H1 (cell line): ENCODE data around the gene OR51V1. TPM values are rescaled to one million over a fixed set of nuclear protein-coding genes. Genes with fewer than 3 reads are reported as not detected.

Source experiments
- CTCF ChIA-PET: fragments of 300-600 bp; sonication (Branson Sonifier 250); formaldehyde crosslinking; loops from one replicate; lab custom pipeline; 2021; ENCODE audit not compliant: partially characterized antibody; lab: Charles Lee
- POLR2A ChIA-PET: fragments of 300-600 bp; sonication (Branson Sonifier 250); formaldehyde crosslinking; loops from one replicate; lab custom pipeline; 2021; ENCODE audit warnings: inconsistent platforms; ENCODE audit not compliant: partially characterized antibody; lab: Charles Lee
- DNase-seq, 2 experiments: peaks; one replicate each; pipeline versions ENCODE4 v3.0.0 to v3.0.0-alpha.2; 2010 to 2022; ENCODE audit warnings: low spot score in 2 of 2, low read depth in 1 of 2, mixed read lengths in 1 of 2
- FAIRE-seq: peaks from 2 replicates; lab custom pipeline; 2011; peaks lifted over from hg19 to GRCh38; lab: Jason Lieb, UNC
- H2AFZ ChIP-seq: 2 replicates; pipeline ENCODE4 v1.8.1; 2012; ENCODE audit warnings: low read length, inconsistent platforms
- H2AK5ac ChIP-seq: 2 replicates; pipeline ENCODE4 v1.6.1; 2013; ENCODE audit warnings: low read depth, low read length
- H2BK120ac ChIP-seq: replicated peaks from 2 replicates; pipeline ENCODE3; 2013; ENCODE audit warnings: low read depth, low read length, inconsistent platforms
- H2BK12ac ChIP-seq: 2 replicates; pipeline ENCODE4 v1.6.1; 2013; ENCODE audit warnings: low read depth, low read length
- H2BK15ac ChIP-seq: 2 replicates; pipeline ENCODE4 v1.6.1; 2013; ENCODE audit warnings: low read length
- H2BK20ac ChIP-seq: 2 replicates; pipeline ENCODE4 v1.6.1; 2013; ENCODE audit warnings: low read length
- H2BK5ac ChIP-seq: 2 replicates; pipeline ENCODE4 v1.6.1; 2013; ENCODE audit warnings: low read depth, low read length
- H3K14ac ChIP-seq: 2 replicates; pipeline ENCODE4 v1.6.1; 2013; ENCODE audit warnings: inconsistent platforms; ENCODE audit not compliant: insufficient read length
- H3K18ac ChIP-seq: 2 replicates; pipeline ENCODE4 v1.6.1; 2013; ENCODE audit warnings: low read length; ENCODE audit errors: extremely low read depth
- H3K23ac ChIP-seq: 2 replicates; pipeline ENCODE4 v1.6.1; 2013; ENCODE audit warnings: inconsistent platforms; ENCODE audit not compliant: insufficient read length
- H3K23me2 ChIP-seq: 2 replicates; pipeline ENCODE4 v1.6.1; 2013; ENCODE audit warnings: low read depth, low read length
- H3K27ac ChIP-seq: 2 replicates; pipeline ENCODE4 v1.6.1; 2011; ENCODE audit warnings: low read depth, low read length, inconsistent platforms
- H3K27me3 ChIP-seq, 4 experiments: replicated peaks in 1 of 4; 1 replicate in 1 of 4; 2 replicates in 3 of 4; pipeline versions ENCODE4 v1.6.1 to v1.8.1; 2011 to 2013; ENCODE audit warnings: low read length in 3 of 4, mild to moderate bottlenecking in 3 of 4, inconsistent platforms in 2 of 4, mixed read lengths in 2 of 4, moderate library complexity in 1 of 4; ENCODE audit not compliant: control insufficient read depth in 3 of 4, insufficient read depth in 3 of 4; ENCODE audit errors: extremely low read depth in 1 of 4
- H3K36me3 ChIP-seq, 4 experiments: 2 replicates each; pipeline versions ENCODE4 v1.6.1 to v1.8.1; 2011 to 2013; ENCODE audit warnings: mild to moderate bottlenecking in 4 of 4, low read length in 3 of 4, moderate library complexity in 2 of 4, control low read depth in 1 of 4, inconsistent platforms in 1 of 4; ENCODE audit not compliant: insufficient read depth in 4 of 4, control insufficient read depth in 2 of 4
- H3K4ac ChIP-seq: replicated peaks from 2 replicates; pipeline ENCODE3; 2013; ENCODE audit warnings: low read length, low read depth, mixed read lengths, inconsistent platforms; ENCODE audit not compliant: insufficient read length
- H3K4me1 ChIP-seq, 4 experiments: replicated peaks in 1 of 4; 1 replicate in 1 of 4; 2 replicates in 3 of 4; pipeline versions ENCODE4 v1.6.1 to v1.8.1; 2011 to 2013; ENCODE audit warnings: low read length in 3 of 4, inconsistent platforms in 2 of 4, mixed read lengths in 1 of 4; ENCODE audit not compliant: insufficient read depth in 4 of 4, control insufficient read depth in 3 of 4
- H3K4me2 ChIP-seq, 2 experiments: 2 replicates each; pipeline versions ENCODE4 v1.6.1 to v1.8.1; 2011 to 2013; ENCODE audit warnings: low read depth in 2 of 2, low read length in 2 of 2, control low read depth in 1 of 2, inconsistent platforms in 1 of 2, mild to moderate bottlenecking in 1 of 2; ENCODE audit not compliant: insufficient read depth in 1 of 2
- H3K4me3 ChIP-seq, 4 experiments: fragments of 200-600, 300-600 bp in 1 of 4; sonication (generic), shearing (Covaris generic), sonication (Bioruptor Twin) in 1 of 4; 2 replicates each; pipeline versions ENCODE4 v1.5.1 to v1.8.1; 2011 to 2016; ENCODE audit warnings: low read length in 4 of 4, low read depth in 3 of 4, control low read depth in 2 of 4, inconsistent platforms in 2 of 4, mild to moderate bottlenecking in 2 of 4, mixed read lengths in 1 of 4, moderate library complexity in 1 of 4; ENCODE audit not compliant: insufficient read depth in 2 of 4; ENCODE audit errors: extremely low read depth in 1 of 4
- H3K56ac ChIP-seq: replicated peaks from 2 replicates; pipeline ENCODE3; 2013; ENCODE audit warnings: low read depth, mild to moderate bottlenecking, mixed read lengths, low read length, inconsistent platforms; ENCODE audit not compliant: insufficient read length
- H3K79me1 ChIP-seq: 2 replicates; pipeline ENCODE4 v1.6.1; 2013; ENCODE audit warnings: low read depth, low read length, control low read depth
- H3K79me2 ChIP-seq, 2 experiments: 2 replicates each; pipeline versions ENCODE4 v1.6.1 to v1.8.1; 2012 to 2013; ENCODE audit warnings: low read length in 2 of 2, mild to moderate bottlenecking in 2 of 2, inconsistent platforms in 1 of 2; ENCODE audit not compliant: insufficient read depth in 2 of 2, control insufficient read depth in 1 of 2
- H3K9ac ChIP-seq, 4 experiments: replicated peaks in 1 of 4; 1 replicate in 1 of 4; 2 replicates in 3 of 4; pipeline versions ENCODE4 v1.6.1 to v1.8.1; 2011 to 2013; ENCODE audit warnings: low read depth in 3 of 4, low read length in 3 of 4, control low read depth in 2 of 4, mild to moderate bottlenecking in 2 of 4, moderate library complexity in 2 of 4, inconsistent platforms in 1 of 4; ENCODE audit errors: extremely low read depth in 1 of 4
- H3K9me3 ChIP-seq, 2 experiments: 2 replicates each; pipeline versions ENCODE4 v1.6.1 to v1.8.1; 2012 to 2013; ENCODE audit warnings: mild to moderate bottlenecking in 2 of 2, moderate library complexity in 2 of 2, control low read depth in 1 of 2, inconsistent platforms in 1 of 2, low read depth in 1 of 2, low read length in 1 of 2, mixed read lengths in 1 of 2; ENCODE audit not compliant: insufficient read depth in 2 of 2
- H4K20me1 ChIP-seq, 2 experiments: replicated peaks in 1 of 2; 2 replicates each; pipeline versions ENCODE3 to v1.8.1; 2011 to 2013; ENCODE audit warnings: inconsistent platforms in 2 of 2, low read length in 2 of 2, mild to moderate bottlenecking in 1 of 2; ENCODE audit not compliant: insufficient read depth in 2 of 2, control insufficient read depth in 1 of 2
- H4K5ac ChIP-seq: 2 replicates; pipeline ENCODE4 v1.6.1; 2013; ENCODE audit warnings: low read length, low read depth, mixed read lengths, inconsistent platforms; ENCODE audit not compliant: insufficient read length
- H4K8ac ChIP-seq: 2 replicates; pipeline ENCODE4 v1.8.0; 2013; ENCODE audit warnings: mild to moderate bottlenecking, moderate library complexity, low read length, inconsistent platforms; ENCODE audit not compliant: insufficient read depth; ENCODE audit errors: extremely low read depth
- H4K91ac ChIP-seq: replicated peaks from 2 replicates; pipeline ENCODE3; 2013; ENCODE audit warnings: low read length, mixed read lengths, inconsistent platforms; ENCODE audit not compliant: insufficient read length
- ATF3 ChIP-seq: IDR thresholded peaks from 2 replicates; pipeline ENCODE4 v1.6.1; 2011; ENCODE audit warnings: low read depth, mild to moderate bottlenecking, low read length; ENCODE audit not compliant: insufficient read depth
- BACH1 ChIP-seq: IDR thresholded peaks from 2 replicates; pipeline ENCODE4 v1.6.1; 2012; ENCODE audit warnings: low read length, improper control_type of control experiment
- E2F6 ChIP-seq: IDR thresholded peaks from 2 replicates; pipeline ENCODE4 v1.6.1; 2012; ENCODE audit warnings: inconsistent platforms
- EZH2 ChIP-seq: fragments of 200-600 bp; sonication (generic); IDR thresholded peaks from 2 replicates; pipeline ENCODE4 v1.7.1; 2012; ENCODE audit warnings: low read depth, mild to moderate bottlenecking, moderate library complexity, low read length, inconsistent platforms; ENCODE audit not compliant: severe bottlenecking
- FOSL1 ChIP-seq: IDR thresholded peaks from 2 replicates; pipeline ENCODE4 v1.6.1; 2011; ENCODE audit warnings: mild to moderate bottlenecking, low read depth, low read length, moderate library complexity; ENCODE audit not compliant: insufficient read depth
- HDAC6 ChIP-seq: IDR thresholded peaks from one replicate; pipeline ENCODE4 v1.7.1; 2012; ENCODE audit warnings: low read depth, mild to moderate bottlenecking, inconsistent platforms, low read length, moderate library complexity
- RXRA ChIP-seq: IDR thresholded peaks from 2 replicates; pipeline ENCODE4 v1.6.1; 2011; ENCODE audit warnings: low read depth, mild to moderate bottlenecking, low read length, moderate library complexity; ENCODE audit not compliant: insufficient read depth
- TAF1 ChIP-seq: IDR thresholded peaks from 2 replicates; pipeline ENCODE4 v1.6.1; 2011; ENCODE audit warnings: mild to moderate bottlenecking, low read depth, low read length
- YY1 ChIP-seq: IDR thresholded peaks from 2 replicates; pipeline ENCODE4 v1.6.1; 2011; ENCODE audit warnings: low read depth, mild to moderate bottlenecking, low read length
- WGBS, 2 experiments: shearing (Covaris generic) in 1 of 2; methylation state at CpG; one replicate each; pipeline versions ENCODE4 v1.1.6 to v1.1.7; 2013 to 2015; ENCODE audit warnings: low lambda C conversion rate in 2 of 2, mixed read lengths in 2 of 2, inconsistent platforms in 1 of 2, low coverage in 1 of 2, missing lambda C conversion rate in 1 of 2; ENCODE audit not compliant: insufficient replicate concordance in 2 of 2, insufficient coverage in 1 of 2, insufficient read length in 1 of 2; ENCODE audit errors: extremely low coverage in 1 of 2, missing lambda C conversion rate in 1 of 2; 5-methylcytosine and 5-hydroxymethylcytosine counted together
- polyA plus RNA-seq, 7 experiments: library from polyadenylated mRNA; depleted of rRNA in 3 of 7; stranded (reverse) in 5 of 7; unstranded in 2 of 7; fragments of >200 nt in 5 of 7; fragments of 200-250 nt in 2 of 7; gene quantifications; 1 replicate in 5 of 7; 2 replicates in 1 of 7; 4 replicates in 1 of 7; pipeline versions ENCODE4 v1.2.1 to v1.2.3, GENCODE V29; 2011 to 2013; ENCODE audit warnings: missing spikeins in 2 of 7, mixed read lengths in 2 of 7
- total RNA-seq: library from RNA; stranded (reverse); fragmentation: NEBNext Ultra II Directional; extraction: Animal tissue kit (Norgen Biotek cat#: 25700); gene quantifications from 2 replicates; pipeline ENCODE4 v1.2.1, GENCODE V29; 2021

The OR51V1 gene
- total and polyA plus RNA-seq, 2 of the 8 experiments (the other 6 are each of a cell fraction or from before 2014, with no cell fraction given): not detected

GRCh38 chr11:5153574-5154431 is 46.7 kb downstream of the OR51V1 start:
- no peaks in the 10 kb centered on the region for H3K23me2 ChIP-seq
- no peaks in the 10 kb centered on the region for H3K79me2 ChIP-seq
- H3K56ac ChIP-seq: no peak overlapping the region
- no peak overlapping the region for H3K9ac ChIP-seq
- H4K5ac ChIP-seq: no peak overlapping the region
- ChIA-PET CTCF (interaction anchor here (0.7 to 2.9 kb wide), 4 partner anchors 9 to 613 kb away, joined by 3 to 7 read pairs (median 3); no protein-coding TSS in a partner anchor), POLR2A (no interaction called here)
- no peak overlapping the region for H4K8ac ChIP-seq
- DNase-seq (no peak), FAIRE-seq (no peak)
- no peak overlapping the region for H3K23ac ChIP-seq
- no peak for TF ChIP-seq E2F6
- no peak for TF ChIP-seq HDAC6
- TF ChIP-seq BACH1: no peak
- no peak for TF ChIP-seq ATF3
- TF ChIP-seq FOSL1: no peak
- TF ChIP-seq YY1: no peak
- TF ChIP-seq TAF1: no peak
- no peak for TF ChIP-seq EZH2
- TF ChIP-seq RXRA: no peak
- no peak overlapping the region for H2BK120ac ChIP-seq
- H2BK5ac ChIP-seq: no peak overlapping the region
- H3K18ac ChIP-seq: no peak overlapping the region
- no peak overlapping the region for H3K14ac ChIP-seq
- no peak overlapping the region for H2BK15ac ChIP-seq
- no peaks in the 10 kb centered on the region for H3K36me3 ChIP-seq
- H3K27ac ChIP-seq: no peak overlapping the region
- 89% methylated on average over 3 of the region's 3 CpGs; no CpG with 5 or more reads in 1 of the 2 experiments for WGBS, 2 experiments
- no peak overlapping the region for H3K4me2 ChIP-seq
- no peaks in the 10 kb centered on the region for H3K9me3 ChIP-seq
- no peaks in the 10 kb centered on the region for H3K4me1 ChIP-seq
- no peak overlapping the region for H2AK5ac ChIP-seq
- no peak overlapping the region for H4K91ac ChIP-seq
- no peak overlapping the region for H3K4ac ChIP-seq
- H4K20me1 ChIP-seq: no peaks in the 10 kb centered on the region
- H3K79me1 ChIP-seq: no peaks in the 10 kb centered on the region
- H3K27me3 ChIP-seq: peaks cover 0 to 1% (median 0%) of the 10 kb centered on the region in 4 experiments; a peak in 1 of 7 replicates
- no peak overlapping the region for H3K4me3 ChIP-seq
- no peak overlapping the region for H2AFZ ChIP-seq
- H2BK12ac ChIP-seq: no peak overlapping the region
- H2BK20ac ChIP-seq: no peak overlapping the region
